HepG2 (cell line): ENCODE results near the gene BTG2. TPM values are rescaled to one million over a fixed set of nuclear protein-coding genes. Genes with fewer than 3 reads are reported as not detected.
A peak's percentile ranks its signal among the peaks of the same experiment; 100 is the strongest.

Experiments used
- ATF7-NPFF ChIP-seq: sonication (generic); formaldehyde crosslinking; IDR thresholded peaks from 2 replicates; pipeline ENCODE4 v1.8.1; 2023; ENCODE audit warnings: mild to moderate bottlenecking, low read depth, missing genetic modification reagents, moderate library complexity
- CREB1 ChIP-seq, 2 experiments: fragments of 450-650 bp in 1 of 2; IDR thresholded peaks; 2 replicates each; pipeline ENCODE4 v1.6.1; 2016 to 2017; ENCODE audit warnings: control low read depth in 1 of 2, mild to moderate bottlenecking in 1 of 2, missing compliant biosample characterization in 1 of 2, missing genetic modification characterization in 1 of 2
- HOXA3 ChIP-seq: sonication (generic); formaldehyde crosslinking; IDR thresholded peaks from 2 replicates; pipeline ENCODE4 v1.5.0; 2020; ENCODE audit warnings: missing genetic modification reagents
- IKZF1 ChIP-seq: fragments of 450-650 bp; IDR thresholded peaks from 2 replicates; pipeline ENCODE4 v1.7.1; 2016
- KAT7 ChIP-seq: IDR thresholded peaks from 2 replicates; pipeline ENCODE4 v1.6.1; 2018; ENCODE audit warnings: borderline replicate concordance, missing compliant biosample characterization
- KDM5B ChIP-seq: sonication (generic); formaldehyde crosslinking; IDR thresholded peaks from 2 replicates; pipeline ENCODE4 v1.4.0; 2020; ENCODE audit warnings: missing genetic modification reagents, mild to moderate bottlenecking, borderline replicate concordance
- MAF1 ChIP-seq: sonication (generic); formaldehyde crosslinking; IDR thresholded peaks from 2 replicates; pipeline ENCODE4 v1.5.0; 2020; ENCODE audit warnings: missing genetic modification reagents, borderline replicate concordance
- MIER3 ChIP-seq: IDR thresholded peaks from 2 replicates; pipeline ENCODE4 v1.6.1; 2016; ENCODE audit warnings: missing compliant biosample characterization, borderline replicate concordance
- MTERF4 ChIP-seq: sonication (generic); formaldehyde crosslinking; IDR thresholded peaks from 2 replicates; pipeline ENCODE4 v1.8.0; 2023; ENCODE audit warnings: mild to moderate bottlenecking, missing genetic modification reagents
- NR2F1 ChIP-seq, 2 experiments: fragments of 450-650 bp in 1 of 2; formaldehyde crosslinking in 1 of 2; IDR thresholded peaks; 2 replicates each; pipeline versions ENCODE4 v1.5.0 to v1.6.1; 2016 to 2020; ENCODE audit warnings: mild to moderate bottlenecking in 1 of 2, missing compliant biosample characterization in 1 of 2, missing genetic modification reagents in 1 of 2, moderate library complexity in 1 of 2
- PHF20 ChIP-seq: sonication (generic); formaldehyde crosslinking; IDR thresholded peaks from 2 replicates; pipeline ENCODE4 v1.5.0; 2020; ENCODE audit warnings: mild to moderate bottlenecking, missing genetic modification reagents
- PRDM15 ChIP-seq: sonication (generic); formaldehyde crosslinking; IDR thresholded peaks from 2 replicates; pipeline ENCODE4 v1.4.0; 2020; ENCODE audit warnings: missing genetic modification reagents
- RBFOX2 ChIP-seq: fragments of 200-400 bp; formaldehyde crosslinking; IDR thresholded peaks from 2 replicates; pipeline ENCODE4 v1.6.1; 2017; ENCODE audit warnings: low read depth, mild to moderate bottlenecking, low read length
- SALL1 ChIP-seq: sonication (generic); formaldehyde crosslinking; IDR thresholded peaks from 2 replicates; pipeline ENCODE4 v1.8.0; 2022; ENCODE audit warnings: mild to moderate bottlenecking, missing genetic modification reagents
- SIX4 ChIP-seq: sonication (generic); formaldehyde crosslinking; IDR thresholded peaks from 2 replicates; pipeline ENCODE4 v1.4.0; 2020; ENCODE audit warnings: missing genetic modification reagents
- ZNF124 ChIP-seq: sonication (generic); formaldehyde crosslinking; IDR thresholded peaks from 2 replicates; pipeline ENCODE4 v1.4.0; 2020; ENCODE audit warnings: missing genetic modification reagents
- ZNF335 ChIP-seq: sonication (generic); formaldehyde crosslinking; IDR thresholded peaks from 2 replicates; pipeline ENCODE4 v1.4.0; 2020; ENCODE audit warnings: missing genetic modification reagents
- ZNF431 ChIP-seq: sonication (generic); formaldehyde crosslinking; IDR thresholded peaks from 2 replicates; pipeline ENCODE4 v1.9.0; 2022; ENCODE audit warnings: missing genetic modification reagents, low read depth, mild to moderate bottlenecking, borderline replicate concordance
- ZNF788 ChIP-seq: sonication (generic); formaldehyde crosslinking; IDR thresholded peaks from 2 replicates; pipeline ENCODE4 v1.5.0; 2020; ENCODE audit warnings: mild to moderate bottlenecking, missing genetic modification reagents, borderline replicate concordance
- polyA plus RNA-seq, 8 experiments: library from polyadenylated mRNA; depleted of rRNA in 3 of 8; stranded (reverse) in 7 of 8; unstranded in 1 of 8; fragments of >200 nt; fragmentation: Illumina TruSeq in 4 of 8; extraction: Trizol in 4 of 8; gene quantifications; 2 replicates each; pipeline versions ENCODE4 v1.2.1 to v1.2.3, GENCODE V29; 2011 to 2016; ENCODE audit warnings: low read depth in 4 of 8, missing spikeins in 1 of 8, mixed read lengths in 1 of 8; ENCODE audit not compliant: insufficient read depth in 1 of 8
- total RNA-seq, 5 experiments: library from RNA; depleted of rRNA; stranded (reverse); fragments of >200 nt; fragmentation: Illumina TruSeq; extraction: Trizol; gene quantifications; 2 replicates each; pipeline ENCODE4 v1.2.3, GENCODE V29; 2016; ENCODE audit warnings: low read depth in 1 of 5
- TF ChIP-seq, protein P1 (sequence below): sonication (generic); formaldehyde crosslinking; IDR thresholded peaks from 2 replicates; pipeline ENCODE4 v1.4.0; 2020; ENCODE audit warnings: missing genetic modification reagents

The BTG2 gene
- total and polyA plus RNA-seq, 2 of the 13 experiments (the other 11 are each of a cell fraction or from before 2014, with no cell fraction given): 13.6 to 18.3 TPM

DNA sequence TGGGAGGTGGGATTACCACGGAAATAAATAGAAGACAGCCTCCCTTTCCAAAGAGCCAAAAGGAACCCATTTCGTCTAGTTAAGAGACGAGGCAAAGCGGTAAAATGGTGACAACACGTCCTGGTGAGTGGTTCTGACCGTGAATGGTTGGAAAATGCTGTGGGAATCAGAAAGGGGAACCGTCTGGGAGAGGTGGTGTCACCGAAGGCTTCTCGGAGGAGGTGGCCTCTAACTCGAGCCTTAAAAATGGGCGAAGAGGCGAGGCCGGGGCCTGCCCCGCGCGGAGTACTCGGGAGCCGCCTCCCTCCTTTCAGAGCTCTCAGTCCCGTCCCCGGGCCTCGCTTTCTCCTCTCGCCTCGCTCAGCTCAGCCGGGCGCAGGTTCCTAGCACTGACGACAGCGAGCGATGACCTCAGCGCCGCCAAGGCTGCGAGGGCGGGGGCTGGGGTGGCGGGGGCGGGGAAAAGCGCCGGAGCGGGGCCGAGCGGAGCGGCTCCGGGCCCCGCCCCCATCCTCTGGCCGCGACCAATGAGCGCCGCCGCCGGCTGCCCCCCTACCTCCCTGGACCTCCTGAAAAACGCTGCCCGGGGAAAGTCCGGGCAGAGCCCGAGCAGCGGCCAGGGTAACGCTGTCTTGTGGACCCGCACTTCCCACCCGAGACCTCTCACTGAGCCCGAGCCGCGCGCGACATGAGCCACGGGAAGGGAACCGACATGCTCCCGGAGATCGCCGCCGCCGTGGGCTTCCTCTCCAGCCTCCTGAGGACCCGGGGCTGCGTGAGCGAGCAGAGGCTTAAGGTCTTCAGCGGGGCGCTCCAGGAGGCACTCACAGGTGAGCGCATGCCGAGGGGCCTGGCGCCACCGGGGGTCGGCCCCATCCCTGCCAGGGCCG is at the start of gene BTG2 (continued):
- 0 out of 2 replicates have a peak, but pooled peaks have one; percentile 43 for TF ChIP-seq ZNF788 (CRISPR knock-in tag)
- no peak for TF ChIP-seq NR2F1 (CRISPR knock-in tag; IDR thresholded peaks at IDR 0.05)
- no peak for TF ChIP-seq MTERF4 (CRISPR knock-in tag)
- peak; percentile 92 for TF ChIP-seq RBFOX2
- TF ChIP-seq KAT7 (CRISPR knock-in tag): peak; percentile 61; the same call in 1 of the 2 replicates
- TF ChIP-seq PRDM15 (CRISPR knock-in tag): no peak
- TF ChIP-seq KDM5B: peak; percentile 62
- TF ChIP-seq ZNF124 (CRISPR knock-in tag): 0 out of 2 replicates have a peak, but pooled peaks have one; percentile 24
- peak; percentile 19; the same call in 1 of the 2 replicates for TF ChIP-seq SIX4 (CRISPR knock-in tag)
- peak; percentile 67; the same call in 1 of the 2 replicates for TF ChIP-seq MAF1 (CRISPR knock-in tag)
- TF ChIP-seq CREB1 (IDR thresholded peaks at IDR 0.05): 0 out of 2 replicates have a peak, but pooled peaks have one; percentile 6
- TF ChIP-seq CREB1 (CRISPR knock-in tag; IDR thresholded peaks at IDR 0.05): no peak
- peak; percentile 60 for TF ChIP-seq SALL1 (CRISPR knock-in tag)
- no peak for TF ChIP-seq ZNF431 (CRISPR knock-in tag)
- peak; percentile 19; the same call in 1 of the 2 replicates for TF ChIP-seq MIER3 (CRISPR knock-in tag)
- TF ChIP-seq ZNF335 (CRISPR knock-in tag): 0 out of 2 replicates have a peak, but pooled peaks have one; percentile 19
- TF ChIP-seq HOXA3: peak; percentile 30; the same call in 1 of the 2 replicates
- no peak for TF ChIP-seq IKZF1
- TF ChIP-seq PHF20: peak; percentile 33; the same call in 1 of the 2 replicates
- TF ChIP-seq, protein P1, sequence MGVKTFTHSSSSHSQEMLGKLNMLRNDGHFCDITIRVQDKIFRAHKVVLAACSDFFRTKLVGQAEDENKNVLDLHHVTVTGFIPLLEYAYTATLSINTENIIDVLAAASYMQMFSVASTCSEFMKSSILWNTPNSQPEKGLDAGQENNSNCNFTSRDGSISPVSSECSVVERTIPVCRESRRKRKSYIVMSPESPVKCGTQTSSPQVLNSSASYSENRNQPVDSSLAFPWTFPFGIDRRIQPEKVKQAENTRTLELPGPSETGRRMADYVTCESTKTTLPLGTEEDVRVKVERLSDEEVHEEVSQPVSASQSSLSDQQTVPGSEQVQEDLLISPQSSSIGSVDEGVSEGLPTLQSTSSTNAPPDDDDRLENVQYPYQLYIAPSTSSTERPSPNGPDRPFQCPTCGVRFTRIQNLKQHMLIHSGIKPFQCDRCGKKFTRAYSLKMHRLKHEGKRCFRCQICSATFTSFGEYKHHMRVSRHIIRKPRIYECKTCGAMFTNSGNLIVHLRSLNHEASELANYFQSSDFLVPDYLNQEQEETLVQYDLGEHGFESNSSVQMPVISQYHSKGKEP (CRISPR knock-in tag): 0 out of 2 replicates have a peak, but pooled peaks have one; percentile 16
- TF ChIP-seq ATF7-NPFF (CRISPR knock-in tag): peak; percentile 88
